Left cardiac atrium (tissue), 4 donors: Measurements from ENCODE around the gene ATP6V1F. TPM values are rescaled to one million over a fixed set of nuclear protein-coding genes. Genes with fewer than 3 reads are reported as not detected.
A peak's percentile ranks its signal among the peaks of the same experiment; 100 is the strongest.

Source experiments
- ATAC-seq, 2 donors: fragments of 200-7000 bp; cut with Tn5 transposase; one replicate each; pipeline ENCODE4 v1.9.1; 2020; ENCODE audit warnings: mild to moderate bottlenecking in 2 of 2, moderate library complexity in 2 of 2
- DNase-seq: peaks from one replicate; pipeline ENCODE4 v3.0.0-alpha.2; 2020
- intact Hi-C, 2 donors: fragments of 100-400 bp; cut with DNase I; formaldehyde crosslinking; loops; one replicate each; pipeline versions ENCODE4 v1.14.1 to v1.15.1; 2022 to 2023
- long read RNA-seq: library from polyadenylated mRNA; unstranded; transcript quantifications from one replicate; pipeline ENCODE4 v2.0.0, GENCODE V29; 2021
- total RNA-seq, 2 donors: library from RNA; stranded (reverse); fragmentation: NEBNext Ultra II Directional; extraction: Animal tissue kit (Norgen Biotek cat#: 25700); gene quantifications; one replicate each; pipeline ENCODE4 v1.2.1, GENCODE V29; 2021
- donor health status: DM: no; HTN: yes; CAD: no.
- donor health status: DM: no; HTN: yes; CAD: no; lungs with severe emphysema.
- donor health status: DM: yes; HTN: yes; CAD: no.
- donor health status: Dilated cardiomyopathy.

The ATP6V1F gene, protein sequence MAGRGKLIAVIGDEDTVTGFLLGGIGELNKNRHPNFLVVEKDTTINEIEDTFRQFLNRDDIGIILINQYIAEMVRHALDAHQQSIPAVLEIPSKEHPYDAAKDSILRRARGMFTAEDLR
- 100 to 1,000 TPM; 117 to 119 TPM for total RNA-seq
- long read RNA-seq, transcript ATP6V1F-201 (2 exons, 704 nt), result major isoform, 9 of 9 reads
- long read RNA-seq, partial matches to known transcripts, result 0 of 9 reads
- long read RNA-seq, other reads (novel, unspliced or antisense), result 0 of 9 reads

DNA sequence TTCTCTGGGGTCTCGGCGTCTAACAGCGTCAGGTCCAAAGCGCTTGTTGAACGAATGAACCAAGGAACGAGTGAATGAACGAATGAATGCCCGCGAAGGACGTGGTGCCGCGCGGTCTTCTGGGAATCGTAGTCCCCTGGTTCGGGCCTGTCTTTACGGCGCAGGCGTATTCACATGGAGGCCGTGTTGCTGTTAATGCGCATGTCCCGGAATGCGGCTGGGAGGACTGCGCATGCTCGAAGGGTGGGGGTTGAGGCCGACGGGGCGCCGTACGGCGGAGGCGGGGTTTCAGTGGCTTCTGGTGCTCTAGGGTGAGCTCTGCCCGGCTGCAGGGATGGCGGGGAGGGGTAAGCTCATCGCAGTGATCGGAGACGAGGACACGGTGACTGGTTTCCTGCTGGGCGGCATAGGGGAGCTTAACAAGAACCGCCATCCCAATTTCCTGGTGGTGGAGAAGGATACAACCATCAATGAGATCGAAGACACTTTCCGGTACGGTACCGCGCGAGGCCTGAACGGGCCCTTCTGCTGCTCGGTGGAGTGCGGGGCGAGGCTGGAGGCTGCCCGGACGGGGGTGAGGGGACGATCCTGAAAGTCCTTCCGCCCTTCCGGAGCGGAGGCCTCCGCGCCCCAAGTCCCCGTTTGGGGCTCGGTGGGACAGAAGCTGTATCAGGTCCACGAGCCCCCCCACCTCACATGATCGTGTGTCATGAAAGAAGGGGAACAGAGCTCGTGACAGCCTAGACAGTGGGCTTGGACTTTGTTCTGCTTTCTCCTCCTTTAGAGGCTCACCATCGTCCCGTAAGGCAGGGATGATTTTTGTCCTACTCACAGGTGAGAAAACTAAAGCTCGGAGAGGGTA lies at the start of gene ATP6V1F:
Gene ATP6V1F, plus strand, starts transcription at position 286 of the 862 bp plus-strand sequence. Its CDS starts 49 bp downstream, at position 335.
- intact Hi-C loops, result loop anchor here in 1 of 2 donors (5.0 kb wide), 1 partner anchor 121 kb away; no protein-coding TSS in a partner anchor
- peak; percentile 85 to 93 for ATAC-seq
- DNase-seq, result peak; percentile 98

DNA sequence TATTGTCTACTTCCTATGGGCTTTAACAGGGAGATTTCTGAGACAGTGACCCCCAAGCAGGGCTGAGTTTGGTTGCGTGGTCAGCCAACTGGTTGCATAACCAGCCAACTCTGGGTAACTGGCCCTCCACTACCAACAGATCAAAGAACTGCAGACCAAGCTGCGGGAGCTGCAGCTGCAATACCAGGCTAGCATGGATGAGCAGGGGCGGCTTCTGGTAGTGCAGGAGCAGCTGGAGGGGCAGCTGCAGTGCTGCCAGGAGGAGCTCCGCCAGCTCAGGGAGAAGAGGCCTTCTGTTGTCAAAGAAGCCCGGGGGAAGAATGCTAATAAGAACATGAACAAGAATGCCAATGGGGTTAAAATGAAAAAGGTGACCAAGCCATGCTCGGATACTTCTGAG lies 48.2 kb upstream of the ATP6V1F start:
- intact Hi-C loops, result no loop called here
- DNase-seq, result no peak
- ATAC-seq, result no peak

DNA sequence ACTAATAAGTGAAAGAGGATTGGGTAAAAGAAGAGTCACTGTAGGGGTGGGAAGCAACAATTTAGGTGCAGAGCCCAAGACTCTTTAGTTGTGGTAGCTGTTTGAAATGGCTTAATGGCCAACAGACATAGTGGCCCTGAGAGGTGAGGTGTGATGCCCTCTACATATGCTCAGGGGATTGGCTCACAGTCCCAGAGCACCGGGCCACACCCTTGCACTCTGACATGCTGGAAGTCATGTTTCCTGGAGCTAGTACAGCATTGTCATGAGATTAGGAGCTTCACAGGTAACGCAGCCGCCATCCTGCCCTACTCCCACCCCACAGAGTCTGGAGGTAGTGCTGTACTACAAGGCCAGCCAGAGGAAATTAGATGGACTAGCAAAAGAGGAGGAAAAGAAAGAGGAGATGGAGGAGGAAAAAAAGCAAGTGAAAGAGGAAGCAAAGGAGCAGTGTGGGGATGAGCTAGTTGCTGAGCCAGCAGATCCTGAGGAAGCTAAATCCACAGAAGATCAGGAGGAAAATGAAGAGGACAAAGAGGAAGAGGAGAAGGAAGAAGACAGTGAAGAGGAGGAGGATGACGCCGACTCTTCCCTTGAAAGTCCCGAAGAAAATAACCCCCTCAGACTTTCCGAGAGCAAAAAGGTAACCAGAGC lies 47.2 kb upstream of the ATP6V1F start:
- DNase-seq (no peak), ATAC-seq (peak in 1 of 2 donors; percentile 24)

DNA sequence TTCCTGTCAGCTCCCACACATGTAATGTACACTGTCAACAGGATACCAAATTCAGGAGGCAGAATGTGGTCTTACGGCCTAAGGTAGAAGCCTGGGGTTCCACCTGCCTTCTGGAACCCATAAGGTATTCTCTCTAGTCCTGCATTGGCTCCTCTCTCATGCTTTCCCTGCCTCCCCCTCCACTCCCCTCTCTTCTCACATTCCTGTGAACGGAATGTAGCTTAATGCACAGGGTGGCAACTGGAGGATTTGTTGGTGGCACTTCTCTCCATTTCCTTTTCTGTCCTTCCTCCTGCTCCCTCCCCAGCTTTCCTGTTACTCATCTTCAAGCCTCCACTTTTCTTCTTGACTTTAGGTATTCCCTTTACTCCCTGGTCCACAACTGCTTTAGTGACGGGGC lies 44.0 kb upstream of the ATP6V1F start:
- ATAC-seq, result no peak
- DNase-seq, result no peak
- intact Hi-C loops, result no loop called here

More for the DNA sequence above, 47.2 kb upstream of the ATP6V1F start:
- intact Hi-C loops, result no loop called here

DNA sequence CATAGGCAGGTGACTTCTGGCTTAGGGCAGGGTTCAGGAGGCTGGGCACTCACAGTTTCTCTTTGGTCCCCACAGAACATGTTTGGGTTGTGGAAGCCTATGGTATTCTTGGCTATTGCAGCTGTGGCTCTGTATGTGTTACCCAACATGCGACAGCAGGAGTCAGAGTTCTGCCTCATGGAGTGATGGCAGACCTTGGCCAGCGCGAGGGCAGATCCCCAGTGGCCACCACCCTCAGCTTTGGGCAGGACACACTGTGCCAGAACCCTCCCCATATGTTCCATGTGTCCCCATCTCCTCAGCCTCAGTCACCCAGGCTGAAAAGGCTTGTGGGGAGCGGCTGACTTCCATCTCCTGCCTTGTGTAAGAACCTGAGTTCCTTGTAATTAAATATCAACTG lies 40.9 kb upstream of the ATP6V1F start:
- ATAC-seq (peak in 1 of 2 donors; percentile 13), DNase-seq (no peak)
- intact Hi-C loops, result loop anchor here in 1 of 2 donors (5.0 kb wide), 1 partner anchor 34 kb away; no protein-coding TSS in a partner anchor

DNA sequence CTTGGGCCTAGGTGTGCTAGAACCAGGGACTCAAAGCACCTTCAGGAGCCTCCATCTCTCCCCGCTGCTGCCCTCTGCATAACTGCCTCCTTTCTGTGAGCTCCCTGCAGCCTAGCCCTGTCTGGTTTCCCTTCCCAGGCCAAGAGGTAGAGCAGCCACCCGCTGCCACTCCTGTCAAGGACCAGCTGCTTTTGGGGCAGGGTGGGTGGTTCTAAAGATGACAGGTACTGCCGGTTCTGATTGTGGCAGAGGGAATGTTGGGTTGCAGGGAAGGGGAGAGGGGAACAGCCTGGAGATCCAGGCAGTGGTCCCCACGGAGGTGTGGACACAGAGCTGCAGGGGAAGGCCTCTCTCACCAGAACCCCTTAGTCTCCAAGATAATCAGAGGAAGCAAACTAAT lies 36.1 kb upstream of the ATP6V1F start:
- intact Hi-C loops, result no loop called here
- DNase-seq, result no peak

DNA sequence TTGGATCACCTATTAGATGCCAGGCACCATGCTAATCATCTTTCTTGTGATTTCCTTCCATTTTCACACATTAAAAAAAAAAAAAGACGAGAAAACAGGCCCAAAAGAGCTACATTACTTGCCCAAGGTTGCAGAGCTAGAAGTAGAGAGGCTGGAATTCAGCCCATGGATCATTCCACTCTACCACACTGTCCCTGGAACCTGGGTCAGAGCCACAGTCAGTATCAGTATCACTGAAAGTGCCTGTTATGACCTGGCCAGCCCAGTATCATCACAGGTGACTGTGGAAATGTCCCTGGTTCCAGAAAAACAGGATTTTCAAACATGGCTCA lies 35.8 kb upstream of the ATP6V1F start:
- intact Hi-C loops, result no loop called here
- ATAC-seq (no peak), DNase-seq (no peak)

More for the DNA sequence above, 36.1 kb upstream of the ATP6V1F start:
- ATAC-seq, result no peak

DNA sequence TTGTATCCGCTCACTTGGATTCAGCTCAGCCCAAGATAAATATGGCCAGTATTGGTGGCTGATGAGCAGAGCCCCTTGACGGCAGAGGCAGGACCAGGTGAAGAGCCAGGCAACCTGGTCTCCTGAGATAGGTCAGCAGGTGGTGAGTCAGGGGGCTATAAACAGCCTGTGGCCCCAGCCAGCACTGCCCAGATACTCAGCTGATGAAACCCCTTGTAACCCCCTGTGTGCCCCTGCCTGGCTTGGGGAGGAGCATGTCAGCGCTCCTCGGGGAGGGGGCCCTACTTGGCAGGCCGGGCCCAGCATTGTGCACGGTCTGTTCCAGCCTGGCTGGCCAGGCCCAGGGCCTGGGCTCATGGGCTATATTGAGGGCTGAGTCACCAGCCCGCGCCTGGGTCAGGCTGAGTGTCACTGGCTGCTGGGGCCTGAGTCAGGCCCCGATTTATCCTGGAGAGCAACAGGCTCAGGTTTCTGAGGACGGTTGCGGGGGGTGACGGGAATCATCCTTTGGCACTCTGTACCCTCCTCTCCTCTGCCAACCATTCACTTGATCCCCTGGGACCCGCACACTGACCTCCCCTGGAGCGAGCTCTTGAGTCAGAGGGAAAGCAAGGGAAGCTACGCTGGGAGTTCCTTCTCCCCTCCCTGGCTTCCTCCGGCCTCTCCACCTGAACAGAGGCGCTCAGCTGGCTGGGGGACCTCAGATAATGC lies 35.3 kb upstream of the ATP6V1F start:
- DNase-seq (peak; percentile 61), ATAC-seq (peak; percentile 13 to 57)
- intact Hi-C loops, result no loop called here

DNA sequence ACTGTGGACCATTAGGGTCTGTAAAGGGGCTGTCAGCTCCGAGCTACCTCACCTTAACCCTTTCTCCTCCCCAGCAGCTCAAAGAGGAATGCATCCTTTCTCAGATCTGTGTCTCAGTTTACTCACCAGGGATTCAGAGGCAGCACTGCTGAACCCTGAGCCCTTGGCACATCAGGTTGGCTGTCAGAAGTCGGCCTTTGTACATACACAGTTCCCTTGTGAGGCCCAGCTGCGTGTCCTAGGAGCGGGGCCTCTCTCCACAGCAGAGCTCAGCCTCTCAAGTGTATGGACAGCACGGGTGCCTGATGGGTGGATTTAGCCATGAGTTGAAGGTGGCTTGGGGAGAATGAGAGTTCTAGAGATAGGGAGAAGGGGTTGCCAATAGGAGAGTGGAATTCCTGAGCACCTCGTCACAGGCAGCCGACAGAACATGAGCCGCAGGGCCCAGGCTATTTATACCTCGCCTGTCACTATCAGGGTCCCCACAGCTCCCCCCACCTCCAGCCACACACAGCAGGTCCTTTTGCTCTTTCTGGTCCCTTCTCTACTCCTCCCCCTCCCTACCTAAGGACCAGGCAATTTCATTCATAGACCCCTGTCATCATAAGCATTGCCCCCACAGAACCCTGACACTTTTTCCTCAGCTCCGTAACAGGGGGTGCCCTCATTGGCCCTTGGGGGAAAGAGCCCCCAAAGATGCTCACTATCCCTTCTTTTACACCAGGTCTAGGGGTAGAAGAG lies 34.5 kb upstream of the ATP6V1F start:
- intact Hi-C loops, result no loop called here
- DNase-seq (peak; percentile 66), ATAC-seq (peak; percentile 35 to 55)

DNA sequence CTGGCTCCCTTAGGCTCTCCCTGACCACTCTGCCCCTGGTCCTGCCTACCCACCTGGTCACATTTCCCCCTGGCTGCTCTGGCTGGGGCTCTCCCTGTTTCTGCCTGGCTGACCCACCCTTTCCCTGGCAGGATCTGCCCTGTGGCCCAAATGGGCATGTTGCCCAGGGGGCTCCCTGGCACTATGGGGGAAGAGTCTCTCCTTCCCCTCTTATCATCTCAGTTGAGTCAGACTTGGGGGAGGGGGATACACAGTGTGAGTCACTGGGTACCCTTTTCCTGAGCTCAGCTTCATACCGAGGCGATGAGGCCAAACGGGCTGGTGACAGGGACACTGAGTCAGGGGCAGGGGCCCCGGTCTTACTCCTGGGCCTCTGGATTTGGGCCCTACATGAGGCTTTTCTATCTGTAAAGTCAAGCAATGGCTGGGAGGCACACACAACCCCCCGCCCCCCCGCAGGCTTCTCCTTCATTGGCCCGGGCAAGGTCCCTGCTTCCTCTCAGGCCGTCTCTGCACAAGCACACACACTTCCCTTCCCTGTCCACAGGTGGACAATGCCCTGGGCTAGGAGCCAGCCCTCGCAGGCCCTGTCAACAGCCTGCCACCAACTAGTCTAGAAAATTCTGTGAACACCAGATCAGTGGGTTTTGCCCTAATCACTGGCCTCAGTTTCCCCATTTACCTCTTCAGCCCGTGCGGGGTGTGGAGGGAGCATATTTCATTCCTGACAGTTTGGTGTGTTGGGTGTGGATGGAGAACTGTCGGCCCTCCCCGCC lies 33.1 kb upstream of the ATP6V1F start:
- intact Hi-C loops, result no loop called here
- DNase-seq (no peak), ATAC-seq (peak in 1 of 2 donors; percentile 6)

DNA sequence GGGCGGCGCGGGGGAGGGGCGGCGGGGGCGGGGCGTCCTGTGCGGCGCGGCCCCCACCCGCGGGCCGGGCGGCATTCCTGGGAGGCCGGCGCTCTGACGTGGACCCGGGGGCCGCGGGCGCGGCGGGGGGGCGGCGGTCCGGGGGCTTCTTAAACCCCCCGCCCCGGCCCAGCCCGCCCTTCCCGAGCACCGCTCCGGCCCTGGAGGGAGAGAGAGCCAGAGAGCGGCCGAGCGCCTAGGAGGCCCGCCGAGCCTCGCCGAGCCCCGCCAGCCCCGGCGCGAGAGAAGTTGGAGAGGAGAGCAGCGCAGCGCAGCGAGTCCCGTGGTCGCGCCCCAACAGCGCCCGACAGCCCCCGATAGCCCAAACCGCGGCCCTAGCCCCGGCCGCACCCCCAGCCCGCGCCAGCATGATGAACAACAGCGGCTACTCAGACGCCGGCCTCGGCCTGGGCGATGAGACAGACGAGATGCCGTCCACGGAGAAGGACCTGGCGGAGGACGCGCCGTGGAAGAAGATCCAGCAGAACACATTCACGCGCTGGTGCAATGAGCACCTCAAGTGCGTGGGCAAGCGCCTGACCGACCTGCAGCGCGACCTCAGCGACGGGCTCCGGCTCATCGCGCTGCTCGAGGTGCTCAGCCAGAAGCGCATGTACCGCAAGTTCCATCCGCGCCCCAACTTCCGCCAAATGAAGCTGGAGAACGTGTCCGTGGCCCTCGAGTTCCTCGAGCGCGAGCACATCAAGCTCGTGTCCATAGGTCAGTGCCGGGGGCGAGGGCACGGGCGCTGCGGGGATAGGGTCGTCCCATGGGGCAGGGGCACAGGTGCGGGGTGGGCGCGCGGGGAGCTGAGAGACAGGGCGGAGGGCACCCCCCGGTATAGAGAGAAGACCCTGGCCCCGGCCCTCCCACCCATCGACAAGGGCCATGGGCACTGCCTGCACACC lies 32.2 kb upstream of the ATP6V1F start, which contains the start of gene FLNC:
Gene FLNC, plus strand, starts transcription at position 176 of the 947 bp plus-strand sequence. Its CDS starts 232 bp downstream, at position 408.
- DNase-seq (peak; percentile 70), ATAC-seq (peak; percentile 15 to 28)
- intact Hi-C loops, result no loop called here

DNA sequence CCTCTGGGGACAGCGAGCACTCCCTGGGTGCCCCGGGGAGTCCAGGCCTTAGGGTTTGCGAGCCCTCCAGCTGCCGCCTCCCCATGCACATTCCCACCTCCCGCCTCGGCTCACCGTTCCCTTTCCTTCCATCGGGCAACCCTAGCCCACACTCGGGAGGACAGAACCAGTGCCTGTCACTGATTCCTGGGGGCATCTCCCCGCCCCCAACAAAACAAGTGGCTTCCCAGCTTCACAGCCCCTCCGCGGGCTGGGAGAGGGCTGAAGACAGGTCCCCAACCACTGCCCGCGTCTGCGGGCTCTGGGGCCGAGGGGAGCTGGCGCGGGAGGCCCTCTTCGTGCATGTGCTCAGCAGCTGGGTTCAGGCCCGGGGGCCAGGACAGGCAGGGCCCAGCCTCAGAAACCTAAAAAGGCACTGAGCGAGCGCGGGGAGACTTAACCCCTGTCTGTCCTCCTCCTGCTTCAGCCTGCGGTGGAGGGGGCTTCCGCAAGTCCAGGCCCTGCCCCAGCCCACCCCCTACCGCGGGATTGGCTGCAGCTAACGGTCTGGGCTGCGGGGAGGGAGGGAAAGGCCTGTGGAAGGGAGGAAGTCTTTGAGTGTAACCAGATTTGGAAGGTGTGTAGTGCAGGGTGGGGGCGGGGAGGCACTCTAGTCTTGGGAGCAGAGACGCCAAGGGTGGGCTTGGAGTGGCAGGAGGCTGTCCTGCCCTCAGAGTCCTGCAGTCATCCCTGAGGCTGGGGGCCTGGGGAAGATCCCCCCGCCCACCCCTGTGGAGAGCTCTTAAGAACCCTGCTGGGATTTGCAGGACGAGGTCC lies 31.3 kb upstream of the ATP6V1F start:
- DNase-seq, result peak; percentile 61
- ATAC-seq, result peak; percentile 13 to 46
- intact Hi-C loops, result no loop called here

DNA sequence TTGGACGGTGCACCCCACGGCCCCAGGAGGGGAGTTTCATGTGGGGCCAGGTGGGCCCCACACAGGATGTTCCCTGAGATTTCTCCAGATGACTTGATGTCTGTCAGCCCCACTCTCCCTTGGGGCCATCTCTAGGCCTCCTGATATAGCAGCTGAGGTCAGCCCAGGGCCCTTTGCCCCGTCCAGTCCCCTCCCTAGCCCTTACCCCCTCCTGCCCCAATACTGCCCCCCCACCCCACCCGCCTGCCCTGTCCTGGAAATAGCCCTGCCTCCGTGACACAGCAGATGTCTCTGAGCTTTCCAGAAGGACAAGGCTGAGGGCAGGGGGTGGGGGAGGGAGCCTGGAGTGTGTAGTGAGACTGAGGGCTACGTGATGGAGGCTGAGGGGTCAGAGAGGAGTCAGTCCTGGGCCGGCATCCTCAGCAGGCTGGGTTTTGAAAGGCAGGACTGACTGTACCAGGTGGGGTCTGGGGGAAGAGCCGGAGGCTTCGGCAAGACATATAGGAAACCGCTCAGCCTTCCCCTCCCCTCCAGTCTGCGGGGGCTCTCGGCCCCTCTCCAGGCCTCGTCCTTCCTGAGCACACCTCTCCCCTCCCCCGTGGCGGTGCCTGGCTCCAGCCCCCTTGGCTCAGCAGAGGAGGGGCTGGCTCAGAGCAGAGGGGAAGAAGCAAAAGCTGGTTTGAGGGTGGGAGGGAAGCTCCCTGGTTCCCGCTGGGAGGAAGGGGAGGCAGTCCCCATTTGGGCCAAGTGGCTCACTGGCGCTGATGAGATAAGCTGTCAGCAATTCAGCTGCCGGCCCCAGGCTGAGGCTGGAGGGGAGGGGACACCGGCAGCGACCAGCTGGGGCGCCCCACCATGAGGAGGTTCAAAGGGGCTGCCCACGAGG lies 30.4 kb upstream of the ATP6V1F start:
- peak; percentile 4 to 12 for ATAC-seq
- intact Hi-C loops, result no loop called here
- peak; percentile 60 for DNase-seq

DNA sequence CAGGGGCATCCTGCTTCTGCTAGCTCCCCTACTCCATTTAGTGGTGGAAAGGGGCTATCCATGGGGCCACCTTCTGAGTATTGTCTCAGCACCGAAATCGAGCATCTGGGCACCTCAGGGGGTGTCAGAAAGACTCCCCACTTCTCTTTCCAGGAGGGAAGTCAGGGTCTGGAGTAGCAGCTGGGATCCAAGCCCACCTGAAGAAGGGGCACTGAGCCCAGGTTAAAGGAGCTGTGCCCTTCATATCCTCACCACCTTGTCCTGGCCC lies 29.8 kb upstream of the ATP6V1F start:
- ATAC-seq, result no peak
- intact Hi-C loops, result no loop called here
- no peak for DNase-seq
